ENCODE results near the gene CNNM2.

GRCh38 chr10:102935505-102935904 lies 17.4 kb downstream of the CNNM2 start:
- TF ChIP-seq CTCF (IDR thresholded peaks at IDR 0.05; ENCODE audit: insufficient read depth, low read length, poor library complexity, severe bottlenecking) (no peak), EZH2phosphoT487 (conservative IDR thresholded peaks at IDR 0.05; ENCODE audit: low read length) (no peak)

Measured in SU-DHL-6 (cell line).